Spleen (tissue), 7 donors: ENCODE results near the gene RFX3.

Experiments used
- POLR2A ChIP-seq, 3 donors: fragments of 450-650 bp; IDR thresholded peaks; one replicate each; pipeline ENCODE4 v1.5.1; 2017; ENCODE audit warnings: antibody characterized with exemption in 3 of 3, mild to moderate bottlenecking in 1 of 3
- TF ChIP-seq, protein P1 (sequence below), 11 experiments: fragments of 200-600 bp in 7 of 11; fragments of 450-650 bp in 4 of 11; sonication (generic) in 4 of 11; IDR thresholded peaks in 8 of 11; conservative IDR thresholded peaks in 3 of 11; 1 replicate in 7 of 11; 2 replicates in 4 of 11; pipeline versions ENCODE4 v1.4.0 to v1.8.0; 2016 to 2021; ENCODE audit warnings: antibody characterized with exemption in 11 of 11, inconsistent platforms in 4 of 11, mild to moderate bottlenecking in 1 of 11
- donor health status: DM: no; HTN: no; CAD: no; lungs with moderate emphysema.
- donor health status: DM: no; HTN: no; CAD: no.
- donor health status: DM: no; HTN: no; CAD: no.

DNA sequence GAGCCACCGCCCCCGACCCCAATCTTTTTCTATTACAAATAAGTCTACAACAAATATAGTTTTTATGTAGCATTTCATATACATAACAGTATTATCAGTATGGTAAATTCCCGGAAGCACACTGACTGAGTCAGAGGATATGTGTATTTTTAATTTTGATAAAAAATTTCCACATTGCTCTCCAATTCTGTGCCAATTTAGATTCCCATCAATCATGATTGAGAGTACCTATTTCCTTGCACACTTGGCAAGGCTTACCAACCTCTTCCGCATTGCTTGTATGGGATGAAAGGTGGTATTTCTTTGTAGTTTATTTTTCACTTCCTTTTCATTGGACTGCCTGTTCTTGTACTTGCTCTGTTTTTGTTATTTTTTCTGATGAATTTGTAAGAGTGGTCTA lies 204.6 kb downstream of the RFX3 start:
- no peak for TF ChIP-seq POLR2A (IDR thresholded peaks at IDR 0.05)
- TF ChIP-seq, protein P1, sequence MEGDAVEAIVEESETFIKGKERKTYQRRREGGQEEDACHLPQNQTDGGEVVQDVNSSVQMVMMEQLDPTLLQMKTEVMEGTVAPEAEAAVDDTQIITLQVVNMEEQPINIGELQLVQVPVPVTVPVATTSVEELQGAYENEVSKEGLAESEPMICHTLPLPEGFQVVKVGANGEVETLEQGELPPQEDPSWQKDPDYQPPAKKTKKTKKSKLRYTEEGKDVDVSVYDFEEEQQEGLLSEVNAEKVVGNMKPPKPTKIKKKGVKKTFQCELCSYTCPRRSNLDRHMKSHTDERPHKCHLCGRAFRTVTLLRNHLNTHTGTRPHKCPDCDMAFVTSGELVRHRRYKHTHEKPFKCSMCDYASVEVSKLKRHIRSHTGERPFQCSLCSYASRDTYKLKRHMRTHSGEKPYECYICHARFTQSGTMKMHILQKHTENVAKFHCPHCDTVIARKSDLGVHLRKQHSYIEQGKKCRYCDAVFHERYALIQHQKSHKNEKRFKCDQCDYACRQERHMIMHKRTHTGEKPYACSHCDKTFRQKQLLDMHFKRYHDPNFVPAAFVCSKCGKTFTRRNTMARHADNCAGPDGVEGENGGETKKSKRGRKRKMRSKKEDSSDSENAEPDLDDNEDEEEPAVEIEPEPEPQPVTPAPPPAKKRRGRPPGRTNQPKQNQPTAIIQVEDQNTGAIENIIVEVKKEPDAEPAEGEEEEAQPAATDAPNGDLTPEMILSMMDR (IDR thresholded peaks at IDR 0.05 in 8 of 11, conservative IDR thresholded peaks at IDR 0.05 in 3 of 11) = no peak
